ENCODE data around the gene CRYL1.

GRCh38 chr13:20546556-20546955 lies 20.9 kb upstream of the CRYL1 start:
- TF ChIP-seq, protein P1, sequence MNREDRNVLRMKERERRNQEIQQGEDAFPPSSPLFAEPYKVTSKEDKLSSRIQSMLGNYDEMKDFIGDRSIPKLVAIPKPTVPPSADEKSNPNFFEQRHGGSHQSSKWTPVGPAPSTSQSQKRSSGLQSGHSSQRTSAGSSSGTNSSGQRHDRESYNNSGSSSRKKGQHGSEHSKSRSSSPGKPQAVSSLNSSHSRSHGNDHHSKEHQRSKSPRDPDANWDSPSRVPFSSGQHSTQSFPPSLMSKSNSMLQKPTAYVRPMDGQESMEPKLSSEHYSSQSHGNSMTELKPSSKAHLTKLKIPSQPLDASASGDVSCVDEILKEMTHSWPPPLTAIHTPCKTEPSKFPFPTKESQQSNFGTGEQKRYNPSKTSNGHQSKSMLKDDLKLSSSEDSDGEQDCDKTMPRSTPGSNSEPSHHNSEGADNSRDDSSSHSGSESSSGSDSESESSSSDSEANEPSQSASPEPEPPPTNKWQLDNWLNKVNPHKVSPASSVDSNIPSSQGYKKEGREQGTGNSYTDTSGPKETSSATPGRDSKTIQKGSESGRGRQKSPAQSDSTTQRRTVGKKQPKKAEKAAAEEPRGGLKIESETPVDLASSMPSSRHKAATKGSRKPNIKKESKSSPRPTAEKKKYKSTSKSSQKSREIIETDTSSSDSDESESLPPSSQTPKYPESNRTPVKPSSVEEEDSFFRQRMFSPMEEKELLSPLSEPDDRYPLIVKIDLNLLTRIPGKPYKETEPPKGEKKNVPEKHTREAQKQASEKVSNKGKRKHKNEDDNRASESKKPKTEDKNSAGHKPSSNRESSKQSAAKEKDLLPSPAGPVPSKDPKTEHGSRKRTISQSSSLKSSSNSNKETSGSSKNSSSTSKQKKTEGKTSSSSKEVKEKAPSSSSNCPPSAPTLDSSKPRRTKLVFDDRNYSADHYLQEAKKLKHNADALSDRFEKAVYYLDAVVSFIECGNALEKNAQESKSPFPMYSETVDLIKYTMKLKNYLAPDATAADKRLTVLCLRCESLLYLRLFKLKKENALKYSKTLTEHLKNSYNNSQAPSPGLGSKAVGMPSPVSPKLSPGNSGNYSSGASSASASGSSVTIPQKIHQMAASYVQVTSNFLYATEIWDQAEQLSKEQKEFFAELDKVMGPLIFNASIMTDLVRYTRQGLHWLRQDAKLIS (CRISPR knock-in tag; IDR thresholded peaks at IDR 0.05), result no peak
- TF ChIP-seq RAD21 (CRISPR knock-in tag; conservative IDR thresholded peaks at IDR 0.05 in 1 of 2, IDR thresholded peaks at IDR 0.05 in 1 of 2) (no peak), SMAD3 (CRISPR knock-in tag; conservative IDR thresholded peaks at IDR 0.05) (no peak), SETDB1 (IDR thresholded peaks at IDR 0.05; ENCODE audit: low read length) (no peak), ZNF133 (CRISPR knock-in tag; IDR thresholded peaks at IDR 0.05) (no peak), POLR2A (conservative IDR thresholded peaks at IDR 0.05) (no peak), SAP30 (IDR thresholded peaks at IDR 0.05; ENCODE audit: borderline replicate concordance, insufficient read depth, low read depth, low read length, poor library complexity, severe bottlenecking) (no peak), CTCF (IDR thresholded peaks at IDR 0.05 in 2 of 3, conservative IDR thresholded peaks at IDR 0.05 in 1 of 3; ENCODE audit: insufficient read depth in 2 of 3, low read depth in 1 of 3, low read length in 3 of 3) (no peak), TAF15 (IDR thresholded peaks at IDR 0.05; ENCODE audit: low read depth, low read length) (no peak), CBFA2T2 (conservative IDR thresholded peaks at IDR 0.05) (no peak), FOXM1 (IDR thresholded peaks at IDR 0.05; ENCODE audit: low read depth) (no peak), FOXM1 (CRISPR knock-in tag; IDR thresholded peaks at IDR 0.05; ENCODE audit: low read depth) (no peak), CHD1 (IDR thresholded peaks at IDR 0.05; ENCODE audit: low read length) (no peak)
- TF ChIP-seq, protein P2, sequence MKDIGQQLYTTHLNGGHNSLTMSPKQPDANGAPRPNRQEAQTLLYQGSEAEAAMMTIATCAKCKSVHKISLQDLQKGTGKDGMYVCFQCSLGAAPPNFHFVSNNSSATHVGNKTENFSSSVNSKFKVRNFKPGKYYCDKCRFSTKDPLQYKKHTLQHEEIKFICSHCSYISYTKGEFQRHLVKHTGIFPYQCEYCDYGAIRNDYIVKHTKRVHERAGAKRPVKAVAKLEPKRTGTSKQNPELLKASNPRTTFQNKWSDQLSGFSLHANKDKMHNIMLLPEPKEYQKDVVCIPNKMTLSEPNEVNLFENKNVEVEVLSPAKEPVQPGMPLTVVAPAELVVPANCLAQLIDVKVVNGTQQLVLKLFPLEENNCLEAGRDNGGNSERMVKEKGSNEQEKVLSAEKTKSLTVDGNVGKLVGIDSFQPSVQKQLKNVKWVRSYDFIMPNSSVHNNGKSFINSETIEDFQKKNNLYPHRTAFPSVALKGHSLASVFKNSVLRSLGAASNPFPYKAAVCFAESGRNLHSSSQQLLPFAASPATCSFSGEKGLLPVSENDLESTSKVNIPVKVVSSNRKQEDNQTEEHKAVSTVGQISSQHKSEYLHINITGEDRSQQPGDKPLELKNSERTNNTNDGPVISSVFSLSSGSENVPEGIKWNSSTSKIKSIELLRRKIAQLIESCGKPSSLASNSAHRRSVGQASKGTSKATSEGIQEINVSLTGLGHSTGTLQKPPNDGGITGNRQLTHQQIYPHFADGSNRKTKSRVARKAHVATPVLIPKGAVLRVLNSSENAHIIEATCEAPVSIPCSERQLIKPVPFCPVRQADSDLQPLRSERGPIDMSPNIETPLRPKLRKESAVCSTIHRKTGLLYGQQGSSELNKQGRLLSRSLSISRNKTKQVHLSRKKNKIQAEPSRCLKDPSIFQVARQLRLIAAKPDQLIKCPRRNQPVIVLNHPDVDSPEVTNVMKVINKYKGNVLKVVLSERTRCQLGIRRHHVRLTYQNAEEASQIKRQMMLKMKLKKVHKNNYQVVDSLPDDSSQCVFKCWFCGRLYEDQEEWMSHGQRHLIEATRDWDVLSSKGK (CRISPR knock-in tag; IDR thresholded peaks at IDR 0.05), result no peak
- TF ChIP-seq, protein P3, sequence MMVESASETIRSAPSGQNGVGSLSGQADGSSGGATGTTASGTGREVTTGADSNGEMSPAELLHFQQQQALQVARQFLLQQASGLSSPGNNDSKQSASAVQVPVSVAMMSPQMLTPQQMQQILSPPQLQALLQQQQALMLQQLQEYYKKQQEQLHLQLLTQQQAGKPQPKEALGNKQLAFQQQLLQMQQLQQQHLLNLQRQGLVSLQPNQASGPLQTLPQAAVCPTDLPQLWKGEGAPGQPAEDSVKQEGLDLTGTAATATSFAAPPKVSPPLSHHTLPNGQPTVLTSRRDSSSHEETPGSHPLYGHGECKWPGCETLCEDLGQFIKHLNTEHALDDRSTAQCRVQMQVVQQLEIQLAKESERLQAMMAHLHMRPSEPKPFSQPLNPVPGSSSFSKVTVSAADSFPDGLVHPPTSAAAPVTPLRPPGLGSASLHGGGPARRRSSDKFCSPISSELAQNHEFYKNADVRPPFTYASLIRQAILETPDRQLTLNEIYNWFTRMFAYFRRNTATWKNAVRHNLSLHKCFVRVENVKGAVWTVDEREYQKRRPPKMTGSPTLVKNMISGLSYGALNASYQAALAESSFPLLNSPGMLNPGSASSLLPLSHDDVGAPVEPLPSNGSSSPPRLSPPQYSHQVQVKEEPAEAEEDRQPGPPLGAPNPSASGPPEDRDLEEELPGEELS (CRISPR knock-in tag; IDR thresholded peaks at IDR 0.05; ENCODE audit: borderline replicate concordance), result no peak

Data from K562 (cell line).